ENCODE measurements around the gene PRKG1.
"Not testable (repeated sequence)": the region's sequence is repeated elsewhere in the genome, so short reads cannot be mapped to it uniquely, and the experiment has no call there.

PRKG1 gene

GRCh38 chr10:51669041-51669440, 594.8 kb downstream of the PRKG1 start:
- DNase-seq (ENCODE audit: low spot score in 2 of 2) = no peak
- Histone ChIP-seq H3K4me3 (no peak overlapping the region), H3K4me1 (no peaks in the 10 kb centered on the region), H3K9me3 (no peaks in the 10 kb centered on the region), H3K36me3 (replicated peaks) (no peaks in the 10 kb centered on the region), H3K27me3 (ENCODE audit: low read depth) (peaks cover 3% of the 10 kb centered on the region; the same call in 1 of the 2 replicates)
- in situ Hi-C loops (cut with MboI; ENCODE audit: low sequenced_read_pairs) = no loop called here

GRCh38 chr10:51672039-51672535, 597.8 kb downstream of the PRKG1 start:
- Histone ChIP-seq H3K4me1 (no peaks in the 10 kb centered on the region), H3K27me3 (ENCODE audit: low read depth) (no peaks in the 10 kb centered on the region), H3K9me3 (no peaks in the 10 kb centered on the region), H3K36me3 (replicated peaks) (no peaks in the 10 kb centered on the region), H3K4me3 (no peak overlapping the region)
- no peak for DNase-seq (ENCODE audit: low spot score in 2 of 2)
- in situ Hi-C loops (cut with MboI; ENCODE audit: low sequenced_read_pairs) = no loop called here

GRCh38 chr10:51675088-51675487, 600.8 kb downstream of the PRKG1 start:
- in situ Hi-C loops (cut with MboI; ENCODE audit: low sequenced_read_pairs) = no loop called here
- no peaks in the 10 kb centered on the region for H3K9me3 ChIP-seq

GRCh38 chr10:51679841-51680240, 605.6 kb downstream of the PRKG1 start:
- DNase-seq (ENCODE audit: low spot score in 2 of 2) = no peak
- Histone ChIP-seq H3K9me3 (no peaks in the 10 kb centered on the region), H3K36me3 (replicated peaks) (no peaks in the 10 kb centered on the region), H3K4me3 (no peak overlapping the region), H3K4me1 (no peaks in the 10 kb centered on the region), H3K27me3 (ENCODE audit: low read depth) (peaks cover 10% of the 10 kb centered on the region; the same call in 1 of the 2 replicates)
- in situ Hi-C loops (cut with MboI; ENCODE audit: low sequenced_read_pairs) = no loop called here

More at GRCh38 chr10:51675088-51675487, 600.8 kb downstream of the PRKG1 start:
- Histone ChIP-seq H3K27me3 (ENCODE audit: low read depth) (peaks cover 7% of the 10 kb centered on the region; the same call in 1 of the 2 replicates), H3K36me3 (replicated peaks) (no peaks in the 10 kb centered on the region), H3K4me1 (no peaks in the 10 kb centered on the region), H3K4me3 (no peak overlapping the region)
- DNase-seq (ENCODE audit: low spot score in 2 of 2) = no peak

GRCh38 chr10:51683031-51683691, 608.9 kb downstream of the PRKG1 start:
- in situ Hi-C loops (cut with MboI; ENCODE audit: low sequenced_read_pairs) = no loop called here
- Histone ChIP-seq H3K27me3 (ENCODE audit: low read depth) (peaks cover 10% of the 10 kb centered on the region; the same call in 1 of the 2 replicates), H3K4me3 (no peak overlapping the region), H3K36me3 (replicated peaks) (no peaks in the 10 kb centered on the region), H3K9me3 (no peaks in the 10 kb centered on the region), H3K4me1 (no peaks in the 10 kb centered on the region)
- no peak for DNase-seq (ENCODE audit: low spot score in 2 of 2)

- H3K9me3 ChIP-seq = no peaks in the 10 kb centered on the region
- no peaks in the 10 kb centered on the region for H3K4me1 ChIP-seq
- in situ Hi-C loops (cut with MboI; ENCODE audit: low sequenced_read_pairs) = no loop called here
- no peak overlapping the region for H3K4me3 ChIP-seq
- no peak for DNase-seq (ENCODE audit: low spot score in 2 of 2)
- H3K36me3 ChIP-seq (replicated peaks) = no peaks in the 10 kb centered on the region
- H3K27me3 ChIP-seq (ENCODE audit: low read depth) = no peaks in the 10 kb centered on the region
Observed at GRCh38 chr10:51685768-51686167, 611.5 kb downstream of the PRKG1 start.

- no peaks in the 10 kb centered on the region for H3K27me3 ChIP-seq (ENCODE audit: low read depth)
- DNase-seq (ENCODE audit: low spot score in 2 of 2) = no peak
- in situ Hi-C loops (cut with MboI; ENCODE audit: low sequenced_read_pairs) = no loop called here
- no peaks in the 10 kb centered on the region for H3K9me3 ChIP-seq
- no peaks in the 10 kb centered on the region for H3K36me3 ChIP-seq (replicated peaks)
- no peak overlapping the region for H3K4me3 ChIP-seq
- H3K4me1 ChIP-seq = no peaks in the 10 kb centered on the region
Observed at GRCh38 chr10:51687296-51687695, 613.0 kb downstream of the PRKG1 start.

- in situ Hi-C loops (cut with MboI; ENCODE audit: low sequenced_read_pairs); H3K27me3 ChIP-seq (ENCODE audit: low read depth); DNase-seq (ENCODE audit: low spot score in 2 of 2); H3K9me3 ChIP-seq; H3K4me3 ChIP-seq; H3K4me1 ChIP-seq; H3K36me3 ChIP-seq (replicated peaks): not testable (repeated sequence)
Observed at GRCh38 chr10:51688826-51689225, 614.5 kb downstream of the PRKG1 start.

- no peak overlapping the region for H3K4me3 ChIP-seq
- H3K27me3 ChIP-seq (ENCODE audit: low read depth) = no peaks in the 10 kb centered on the region
- in situ Hi-C loops (cut with MboI; ENCODE audit: low sequenced_read_pairs) = no loop called here
- no peaks in the 10 kb centered on the region for H3K9me3 ChIP-seq
- no peaks in the 10 kb centered on the region for H3K4me1 ChIP-seq
- H3K36me3 ChIP-seq (replicated peaks) = 0 out of 2 replicates have a peak, but pooled peaks cover 3% of the 10 kb centered on the region
- DNase-seq (ENCODE audit: low spot score in 2 of 2) = no peak
Observed at GRCh38 chr10:51689536-51689935, 615.2 kb downstream of the PRKG1 start.

- Histone ChIP-seq H3K27me3 (ENCODE audit: low read depth) (no peaks in the 10 kb centered on the region), H3K36me3 (replicated peaks) (0 out of 2 replicates have a peak, but pooled peaks cover 3% of the 10 kb centered on the region), H3K9me3 (no peaks in the 10 kb centered on the region), H3K4me1 (no peaks in the 10 kb centered on the region), H3K4me3 (no peak overlapping the region)
- in situ Hi-C loops (cut with MboI; ENCODE audit: low sequenced_read_pairs) = no loop called here
- no peak for DNase-seq (ENCODE audit: low spot score in 2 of 2)
Observed at GRCh38 chr10:51691135-51691534, 616.8 kb downstream of the PRKG1 start.

GRCh38 chr10:51694086-51694768, 619.9 kb downstream of the PRKG1 start:
- H3K4me1 ChIP-seq = no peaks in the 10 kb centered on the region; the same call in 1 of the 2 replicates
- in situ Hi-C loops (cut with MboI; ENCODE audit: low sequenced_read_pairs) = no loop called here
- H3K36me3 ChIP-seq (replicated peaks) = 0 out of 2 replicates have a peak, but pooled peaks cover 3% of the 10 kb centered on the region
- H3K27me3 ChIP-seq (ENCODE audit: low read depth) = no peaks in the 10 kb centered on the region
- DNase-seq (ENCODE audit: low spot score in 2 of 2) = no peak
- no peak overlapping the region for H3K4me3 ChIP-seq
- no peaks in the 10 kb centered on the region for H3K9me3 ChIP-seq

GRCh38 chr10:51696251-51696650, 622.0 kb downstream of the PRKG1 start:
- Histone ChIP-seq H3K27me3 (ENCODE audit: low read depth) (no peaks in the 10 kb centered on the region), H3K4me3 (no peak overlapping the region), H3K4me1 (peaks cover 4% of the 10 kb centered on the region), H3K36me3 (replicated peaks) (0 out of 2 replicates have a peak, but pooled peaks cover 3% of the 10 kb centered on the region), H3K9me3 (peaks cover 3% of the 10 kb centered on the region; the same call in 1 of the 2 replicates)
- DNase-seq (ENCODE audit: low spot score in 2 of 2) = no peak
- in situ Hi-C loops (cut with MboI; ENCODE audit: low sequenced_read_pairs) = no loop called here

- 0 out of 2 replicates have a peak, but pooled peaks cover 2% of the 10 kb centered on the region for H3K27me3 ChIP-seq (ENCODE audit: low read depth)
- in situ Hi-C loops (cut with MboI; ENCODE audit: low sequenced_read_pairs) = no loop called here
- peak overlapping the region; percentile 58 for H3K4me3 ChIP-seq
- H3K9me3 ChIP-seq = peaks cover 3% of the 10 kb centered on the region; the same call in 1 of the 2 replicates
- no peak for DNase-seq (ENCODE audit: low spot score in 2 of 2)
- H3K36me3 ChIP-seq (replicated peaks) = 0 out of 2 replicates have a peak, but pooled peaks cover 3% of the 10 kb centered on the region
- peaks cover 4% of the 10 kb centered on the region for H3K4me1 ChIP-seq
Observed at GRCh38 chr10:51698473-51699063, 624.3 kb downstream of the PRKG1 start.

GRCh38 chr10:51699145-51699474, 624.8 kb downstream of the PRKG1 start:
- in situ Hi-C loops (cut with MboI; ENCODE audit: low sequenced_read_pairs) = no loop called here
- peak in 1 of 2 experiments; percentile 6 for DNase-seq (ENCODE audit: low spot score in 2 of 2)

More at GRCh38 chr10:51699145-51699474, 624.8 kb downstream of the PRKG1 start:
- Histone ChIP-seq H3K36me3 (replicated peaks) (0 out of 2 replicates have a peak, but pooled peaks cover 3% of the 10 kb centered on the region), H3K4me1 (peaks cover 4% of the 10 kb centered on the region), H3K4me3 (peak overlapping the region; percentile 58), H3K27me3 (ENCODE audit: low read depth) (0 out of 2 replicates have a peak, but pooled peaks cover 2% of the 10 kb centered on the region), H3K9me3 (peaks cover 3% of the 10 kb centered on the region; the same call in 1 of the 2 replicates)

All from HAP-1 (cell line).